Central memory CD8-positive, alpha-beta T cell (primary cell): ENCODE measurements around the gene CDK6.
"Not testable (repeated sequence)": the region's sequence is repeated elsewhere in the genome, so short reads cannot be mapped to it uniquely, and the experiment has no call there.

ENCODE experiments used
- ATAC-seq: fragments of 150-1000 bp; cut with Tn5 transposase; replicated peaks from 2 replicates; pipeline ENCODE4 v1.10.0; 2022; ENCODE audit warnings: mild to moderate bottlenecking, moderate FRiP score, moderate number of reproducible peaks; ENCODE audit not compliant: poor library complexity, severe bottlenecking; ENCODE audit errors: extremely low read depth
- DNase-seq, 2 donors: peaks; one replicate each; pipeline ENCODE4 v3.0.0; 2021; ENCODE audit warnings: low spot score in 2 of 2
- H3K27ac Mint-ChIP-seq: one replicate; pipeline ENCODE4 v1.8.0; 2022; ENCODE audit warnings: low read depth, mild to moderate bottlenecking, moderate library complexity, mixed read lengths
- H3K27me3 Mint-ChIP-seq: one replicate; pipeline ENCODE4 v1.8.0; 2022; ENCODE audit warnings: mixed read lengths
- H3K36me3 Mint-ChIP-seq: one replicate; pipeline ENCODE4 v1.8.0; 2022; ENCODE audit warnings: mild to moderate bottlenecking, moderate library complexity, mixed read lengths; ENCODE audit not compliant: insufficient read depth
- H3K4me1 Mint-ChIP-seq: one replicate; pipeline ENCODE4 v1.8.0; 2022; ENCODE audit warnings: mixed read lengths
- H3K4me3 Mint-ChIP-seq: one replicate; pipeline ENCODE4 v1.8.0; 2022; ENCODE audit warnings: mild to moderate bottlenecking, moderate library complexity, mixed read lengths
- H3K9me3 Mint-ChIP-seq: one replicate; pipeline ENCODE4 v1.8.0; 2022; ENCODE audit warnings: mixed read lengths

Gene CDK6

DNA sequence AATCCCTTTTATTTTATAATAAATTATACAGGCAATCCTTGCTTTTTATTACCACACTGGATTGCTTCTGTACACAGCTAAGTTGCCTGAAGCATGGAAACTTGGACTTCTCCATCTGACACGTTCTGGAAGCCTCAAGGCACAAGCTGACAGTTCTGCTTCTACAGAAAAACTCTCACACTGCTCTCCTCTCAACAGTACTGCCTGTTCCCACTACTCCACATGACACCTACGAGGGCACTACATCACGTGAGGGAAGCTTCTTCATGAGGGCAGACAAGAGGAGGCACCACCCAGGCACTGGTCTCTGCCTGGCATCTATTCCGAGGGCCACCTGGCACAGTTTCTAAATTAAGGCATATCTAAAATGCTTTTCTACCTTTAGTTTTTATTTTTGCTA is 229.4 kb downstream of the CDK6 start:
- no peaks in the 10 kb centered on the region for H3K4me1 Mint-ChIP-seq
- H3K27ac Mint-ChIP-seq: no peak overlapping the region
- DNase-seq (no peak), ATAC-seq (no peak)
- H3K4me3 Mint-ChIP-seq: no peak overlapping the region
- no peaks in the 10 kb centered on the region for H3K27me3 Mint-ChIP-seq
- H3K9me3 Mint-ChIP-seq: no peaks in the 10 kb centered on the region
- peaks cover 4% of the 10 kb centered on the region for H3K36me3 Mint-ChIP-seq

DNA sequence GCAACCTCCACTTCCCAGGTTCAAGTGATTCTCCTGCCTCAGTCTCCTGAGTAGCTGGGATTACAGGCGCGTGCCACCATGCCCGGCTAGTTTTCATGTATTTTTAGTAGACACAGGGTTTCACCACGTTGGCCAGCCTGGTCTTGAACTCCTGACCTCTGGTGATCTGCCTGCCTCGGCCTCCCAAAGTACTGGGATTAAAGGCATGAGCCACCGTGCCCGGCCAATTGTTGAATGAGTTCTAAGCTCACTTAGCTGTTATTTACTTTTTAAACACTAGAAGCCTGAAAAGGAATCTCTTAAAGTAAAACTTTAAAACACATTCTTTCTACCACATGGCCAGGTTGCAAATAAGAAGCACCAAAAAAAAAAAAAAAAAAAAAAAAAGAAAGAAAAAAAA is 231.9 kb downstream of the CDK6 start:
- not testable (repeated sequence) for ATAC-seq, H3K27ac Mint-ChIP-seq, H3K4me1 Mint-ChIP-seq, H3K27me3 Mint-ChIP-seq, H3K4me3 Mint-ChIP-seq, H3K36me3 Mint-ChIP-seq, H3K9me3 Mint-ChIP-seq, DNase-seq

DNA sequence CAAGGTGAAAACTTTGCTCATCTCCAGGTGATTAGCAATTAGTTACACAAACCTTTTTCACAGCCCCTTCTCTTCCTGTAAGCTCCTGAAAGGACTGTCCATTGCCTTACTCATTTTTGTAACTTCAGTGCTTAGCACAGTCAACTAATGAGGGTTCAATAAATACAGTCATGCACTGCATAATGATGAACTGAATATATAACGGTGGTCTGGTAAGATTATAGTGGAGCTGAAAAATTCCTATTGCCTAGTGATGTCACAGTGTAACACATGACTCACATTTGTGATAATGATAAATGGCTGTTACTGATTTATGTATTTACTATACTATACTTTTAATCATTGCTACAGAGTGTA is 233.3 kb downstream of the CDK6 start:
- DNase-seq (no peak), ATAC-seq (no peak)
- Mint-ChIP-seq H3K27ac (no peak overlapping the region), H3K36me3 (peaks cover 1% of the 10 kb centered on the region), H3K4me3 (no peak overlapping the region), H3K9me3 (no peaks in the 10 kb centered on the region), H3K27me3 (no peaks in the 10 kb centered on the region), H3K4me1 (no peaks in the 10 kb centered on the region)

DNA sequence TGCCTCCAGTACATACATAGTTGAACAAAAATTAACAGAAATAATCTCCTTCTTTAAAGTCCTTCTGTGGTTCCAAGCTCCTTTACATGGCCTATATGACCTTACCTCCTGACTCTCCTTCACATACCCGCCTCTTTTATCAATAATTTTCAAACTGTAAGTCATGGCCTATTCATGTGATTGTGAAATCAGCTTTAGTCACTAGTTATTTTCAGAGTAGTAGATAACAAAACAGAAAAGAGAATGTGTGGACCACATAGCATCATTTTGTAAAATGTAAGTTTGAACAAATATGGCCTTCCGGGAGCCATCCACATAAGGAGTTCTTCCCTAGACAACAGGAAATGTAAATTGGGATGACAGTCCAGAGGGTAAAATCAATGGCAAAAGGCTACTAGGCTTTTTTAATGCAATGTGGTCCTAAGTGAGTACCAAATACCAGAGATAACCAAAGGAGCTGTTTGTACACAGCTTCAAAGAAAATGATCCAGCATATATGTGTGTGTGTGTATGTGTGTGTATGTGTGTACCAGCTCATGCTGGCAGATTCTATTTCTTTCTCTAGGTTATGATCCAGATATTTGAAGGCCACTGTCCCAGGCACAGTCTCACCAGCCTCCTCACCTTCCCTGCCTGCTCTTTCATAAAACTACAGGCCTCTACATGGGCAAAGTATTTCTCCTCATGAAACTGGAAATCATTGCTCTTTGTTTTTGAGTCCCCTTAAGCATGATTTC is 233.9 kb downstream of the CDK6 start:
- Mint-ChIP-seq H3K36me3 (peaks cover 1% of the 10 kb centered on the region), H3K27me3 (no peaks in the 10 kb centered on the region), H3K4me1 (no peaks in the 10 kb centered on the region), H3K9me3 (no peaks in the 10 kb centered on the region), H3K27ac (no peak overlapping the region), H3K4me3 (no peak overlapping the region)
- no peak for DNase-seq
- ATAC-seq: no peak

DNA sequence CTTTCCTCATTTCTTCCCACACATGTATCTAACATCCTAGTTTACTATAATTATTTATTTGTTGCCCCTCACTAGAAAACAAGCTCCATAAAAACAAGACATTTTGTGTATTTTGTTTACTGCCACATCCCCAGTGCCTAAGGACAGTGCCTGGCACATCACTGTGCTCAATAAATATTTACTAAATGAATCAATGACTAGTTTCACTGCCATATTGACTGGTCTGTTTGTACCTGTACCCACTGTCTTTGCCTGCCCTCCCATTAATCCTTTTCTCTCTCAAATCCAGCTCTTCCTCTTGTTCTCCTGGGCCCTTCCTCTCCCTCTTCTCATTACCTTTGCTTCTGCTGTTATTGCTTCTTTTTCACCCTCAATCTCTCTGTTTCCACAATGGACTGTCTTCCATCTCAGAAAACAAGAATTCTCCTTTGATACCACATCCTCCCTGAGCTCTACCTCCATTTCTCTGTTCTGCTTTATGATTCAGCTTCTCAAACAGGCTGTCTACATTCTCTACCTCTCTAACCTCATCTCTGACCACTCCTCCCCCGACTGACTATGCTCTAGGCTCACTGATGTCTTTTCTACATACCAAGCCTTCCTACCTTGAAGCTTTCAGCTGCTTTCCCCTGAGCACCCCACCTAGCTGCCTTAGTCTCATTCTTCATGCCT is 237.9 kb downstream of the CDK6 start:
- DNase-seq (no peak), ATAC-seq (no peak)
- H3K27ac Mint-ChIP-seq: no peak overlapping the region
- no peaks in the 10 kb centered on the region for H3K36me3 Mint-ChIP-seq
- no peaks in the 10 kb centered on the region for H3K9me3 Mint-ChIP-seq
- H3K4me3 Mint-ChIP-seq: no peak overlapping the region
- H3K4me1 Mint-ChIP-seq: no peaks in the 10 kb centered on the region
- H3K27me3 Mint-ChIP-seq: no peaks in the 10 kb centered on the region

DNA sequence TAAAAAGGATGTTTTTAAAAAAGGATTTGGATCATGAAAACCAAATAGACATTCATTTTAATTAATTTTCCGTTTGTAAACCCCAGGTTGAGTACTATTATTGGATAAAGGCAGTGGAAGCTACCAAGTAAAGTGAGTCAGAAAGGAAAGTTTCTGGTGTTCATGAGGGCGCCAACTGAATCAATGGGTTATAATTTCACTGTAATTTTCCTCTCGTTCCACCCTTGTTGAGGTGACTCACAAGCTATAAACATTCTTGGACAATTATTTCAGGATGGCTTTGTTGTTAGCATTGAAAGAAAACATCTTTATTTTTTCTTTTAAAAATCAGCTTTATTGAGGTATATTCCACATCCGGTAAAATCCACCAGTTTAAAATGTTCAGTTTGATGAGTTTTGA is 241.1 kb downstream of the CDK6 start:
- Mint-ChIP-seq H3K4me1 (no peaks in the 10 kb centered on the region), H3K9me3 (no peaks in the 10 kb centered on the region), H3K27ac (no peak overlapping the region), H3K27me3 (no peaks in the 10 kb centered on the region), H3K4me3 (no peak overlapping the region), H3K36me3 (peaks cover 5% of the 10 kb centered on the region)
- ATAC-seq (no peak), DNase-seq (no peak)

GRCh38 chr7:92594746-92595145 is 241.6 kb downstream of the CDK6 start:
- DNase-seq: no peak
- Mint-ChIP-seq H3K27ac (no peak overlapping the region), H3K9me3 (no peaks in the 10 kb centered on the region), H3K4me1 (no peaks in the 10 kb centered on the region), H3K4me3 (no peak overlapping the region), H3K27me3 (no peaks in the 10 kb centered on the region), H3K36me3 (peaks cover 10% of the 10 kb centered on the region)
- no peak for ATAC-seq

DNA sequence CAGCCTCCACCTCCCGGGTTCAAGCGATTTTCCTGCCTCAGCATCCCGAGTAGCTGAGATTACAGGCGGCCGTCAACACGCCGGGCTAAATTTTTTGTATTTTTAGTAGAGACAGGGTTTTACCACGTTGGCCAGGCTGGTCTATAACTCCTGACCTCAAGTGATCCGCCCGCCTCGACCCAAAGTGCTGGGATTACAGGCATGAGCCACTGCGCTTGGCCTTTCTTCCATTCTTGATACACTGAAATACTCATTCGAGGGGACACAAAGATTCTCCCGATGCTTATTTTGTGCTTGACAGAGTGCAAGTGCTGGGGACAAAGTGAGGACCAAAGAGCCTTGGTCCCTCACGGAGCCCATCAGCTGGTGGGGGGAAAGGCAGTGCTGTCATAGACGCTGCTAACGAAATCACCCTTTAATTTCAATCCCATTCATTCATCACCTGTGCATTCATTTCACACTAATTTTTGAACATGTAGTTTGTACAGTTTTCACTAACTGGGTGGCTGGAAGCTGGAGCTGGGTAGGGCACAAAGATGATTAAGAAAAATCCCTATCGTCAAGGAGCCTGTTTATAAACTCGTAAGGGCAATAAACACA is 245.6 kb downstream of the CDK6 start:
- peak overlapping the region; percentile 94 for H3K27ac Mint-ChIP-seq
- H3K4me3 Mint-ChIP-seq: peak overlapping the region; percentile 97
- H3K4me1 Mint-ChIP-seq: peaks cover 34% of the 10 kb centered on the region
- DNase-seq (no peak), ATAC-seq (no peak)
- no peaks in the 10 kb centered on the region for H3K9me3 Mint-ChIP-seq
- no peaks in the 10 kb centered on the region for H3K27me3 Mint-ChIP-seq
- H3K36me3 Mint-ChIP-seq: peaks cover 25% of the 10 kb centered on the region

GRCh38 chr7:92589056-92589455 is 247.3 kb downstream of the CDK6 start:
- peak overlapping the region; percentile 97 for H3K4me3 Mint-ChIP-seq
- peaks cover 27% of the 10 kb centered on the region for H3K36me3 Mint-ChIP-seq
- H3K27me3 Mint-ChIP-seq: no peaks in the 10 kb centered on the region
- H3K9me3 Mint-ChIP-seq: no peaks in the 10 kb centered on the region
- DNase-seq (no peak), ATAC-seq (no peak)
- peak overlapping the region; percentile 94 for H3K27ac Mint-ChIP-seq
- peaks cover 47% of the 10 kb centered on the region for H3K4me1 Mint-ChIP-seq

DNA sequence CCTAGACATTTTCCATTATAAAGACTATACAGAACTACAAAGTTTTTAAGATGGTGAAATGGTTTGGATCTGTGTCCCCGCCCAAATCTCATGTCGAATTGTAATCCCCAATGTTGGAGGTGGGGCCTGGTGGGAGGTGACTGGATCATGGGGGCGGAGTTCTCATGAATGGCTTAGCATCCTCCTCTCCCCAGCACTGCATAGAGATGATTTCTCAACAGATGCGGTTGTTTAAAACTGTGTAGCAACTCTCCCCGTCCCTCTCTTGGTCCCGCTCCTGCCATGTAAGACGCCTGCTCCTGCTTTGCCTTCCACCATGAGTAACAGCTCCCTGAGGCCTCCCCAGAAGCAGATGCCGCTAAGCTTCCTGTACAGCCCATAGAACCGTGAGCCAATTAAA is 247.8 kb downstream of the CDK6 start:
- no peak for ATAC-seq
- Mint-ChIP-seq H3K4me1 (peaks cover 48% of the 10 kb centered on the region), H3K36me3 (peaks cover 28% of the 10 kb centered on the region), H3K9me3 (no peaks in the 10 kb centered on the region), H3K27me3 (no peaks in the 10 kb centered on the region), H3K27ac (peak overlapping the region; percentile 94), H3K4me3 (peak overlapping the region; percentile 97)
- no peak for DNase-seq

- no peak for ATAC-seq
- DNase-seq: no peak
- Mint-ChIP-seq H3K4me3 (no peak overlapping the region), H3K4me1 (peaks cover 64% of the 10 kb centered on the region), H3K27me3 (no peaks in the 10 kb centered on the region), H3K27ac (no peak overlapping the region), H3K36me3 (peaks cover 28% of the 10 kb centered on the region), H3K9me3 (no peaks in the 10 kb centered on the region)
These were observed 249.5 kb downstream of the CDK6 start for GRCh38 chr7:92586841-92587240.

DNA sequence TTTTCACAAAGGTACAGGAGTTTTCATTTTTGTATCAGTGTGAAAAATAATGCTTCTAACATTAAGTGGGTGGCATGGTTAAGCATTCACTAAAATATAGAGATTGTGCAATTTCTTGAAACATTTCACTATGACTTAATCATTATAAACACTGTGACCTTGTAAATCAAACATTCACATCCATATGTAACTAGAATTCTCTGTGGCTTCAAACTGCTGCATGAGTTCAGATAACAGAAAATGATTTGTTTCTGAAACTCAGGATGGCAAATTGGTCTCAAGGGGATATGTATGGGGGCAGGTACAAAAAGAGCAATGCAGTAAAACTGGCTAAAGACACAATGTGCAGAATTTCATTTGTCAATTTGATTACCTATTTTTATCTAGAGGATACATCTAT is 250.0 kb downstream of the CDK6 start:
- Mint-ChIP-seq H3K4me1 (peaks cover 68% of the 10 kb centered on the region), H3K9me3 (no peaks in the 10 kb centered on the region), H3K27ac (no peak overlapping the region), H3K36me3 (peaks cover 28% of the 10 kb centered on the region), H3K27me3 (no peaks in the 10 kb centered on the region), H3K4me3 (no peak overlapping the region)
- DNase-seq (no peak), ATAC-seq (no peak)

DNA sequence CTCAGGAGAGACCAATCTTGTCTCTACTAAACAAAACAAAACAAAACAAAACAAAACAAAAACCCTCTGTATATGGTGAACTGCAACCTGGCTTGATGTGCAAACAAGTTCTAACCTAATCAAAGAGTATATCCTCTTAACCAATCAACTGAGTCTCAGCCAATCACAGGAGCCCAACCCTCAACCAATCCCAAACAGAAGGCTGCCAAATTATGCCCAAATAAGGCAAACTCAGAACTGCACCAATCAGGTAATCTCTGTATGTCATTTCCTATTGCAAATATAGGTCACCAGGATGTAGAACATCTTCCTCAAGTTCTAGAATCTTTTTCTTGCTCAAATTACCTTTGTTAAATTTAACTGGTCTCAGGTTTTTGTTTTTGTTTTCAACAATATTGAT is 251.4 kb downstream of the CDK6 start:
- peak overlapping the region; percentile 8 for H3K27ac Mint-ChIP-seq
- no peak overlapping the region for H3K4me3 Mint-ChIP-seq
- peaks cover 71% of the 10 kb centered on the region for H3K4me1 Mint-ChIP-seq
- no peaks in the 10 kb centered on the region for H3K27me3 Mint-ChIP-seq
- ATAC-seq (peak; percentile 22), DNase-seq (no peak)
- H3K36me3 Mint-ChIP-seq: peaks cover 27% of the 10 kb centered on the region
- no peaks in the 10 kb centered on the region for H3K9me3 Mint-ChIP-seq
